ENCODE results near the gene GSG1L. TPM values are rescaled to one million over a fixed set of nuclear protein-coding genes. Genes with fewer than 3 reads are reported as not detected.

Gene GSG1L
- total RNA-seq, 1 donor from 2014 or later: 1.6 TPM

- Histone ChIP-seq H3K27me3 (peaks cover 24% of the 10 kb centered on the region), H3K9me3 (no peaks in the 10 kb centered on the region), H3K4me1 (no peaks in the 10 kb centered on the region), H3K36me3 (no peaks in the 10 kb centered on the region), H3K27ac (no peak overlapping the region), H3K4me3 (no peak overlapping the region)
- ATAC-seq (no peak), DNase-seq (peak; percentile 12)
- no peak for TF ChIP-seq CTCF (IDR thresholded peaks at IDR 0.05)
- intact Hi-C loops (cut with DNase I): no loop called here
Measured at GRCh38 chr16:27852116-27852515, 211.4 kb downstream of the GSG1L start.

- H3K9me3 ChIP-seq: no peaks in the 10 kb centered on the region
- DNase-seq: peak; percentile 55
- ATAC-seq: no peak
- peaks cover 24% of the 10 kb centered on the region for H3K27me3 ChIP-seq
- H3K4me1 ChIP-seq: no peaks in the 10 kb centered on the region
- no peak overlapping the region for H3K27ac ChIP-seq
- no peaks in the 10 kb centered on the region for H3K36me3 ChIP-seq
- intact Hi-C loops (cut with DNase I): no loop called here
- no peak overlapping the region for H3K4me3 ChIP-seq
- TF ChIP-seq CTCF (IDR thresholded peaks at IDR 0.05): no peak
Measured at GRCh38 chr16:27851586-27851985, 211.9 kb downstream of the GSG1L start.

- no peak for TF ChIP-seq CTCF (IDR thresholded peaks at IDR 0.05)
- intact Hi-C loops (cut with DNase I): no loop called here
- Histone ChIP-seq H3K4me3 (no peak overlapping the region), H3K27ac (no peak overlapping the region), H3K4me1 (no peaks in the 10 kb centered on the region), H3K9me3 (no peaks in the 10 kb centered on the region), H3K27me3 (peaks cover 24% of the 10 kb centered on the region), H3K36me3 (no peaks in the 10 kb centered on the region)
- ATAC-seq: no peak
- DNase-seq: peak; percentile 13
Measured at GRCh38 chr16:27849621-27850020, 213.9 kb downstream of the GSG1L start.

- ATAC-seq (no peak), DNase-seq (peak; percentile 17)
- Histone ChIP-seq H3K27me3 (peaks cover 13% of the 10 kb centered on the region), H3K36me3 (no peaks in the 10 kb centered on the region), H3K4me3 (no peak overlapping the region), H3K4me1 (no peaks in the 10 kb centered on the region), H3K9me3 (no peaks in the 10 kb centered on the region), H3K27ac (no peak overlapping the region)
- TF ChIP-seq CTCF (IDR thresholded peaks at IDR 0.05): no peak
- intact Hi-C loops (cut with DNase I): no loop called here
Measured at GRCh38 chr16:27847030-27847550, 216.4 kb downstream of the GSG1L start.

- Histone ChIP-seq H3K27ac (no peak overlapping the region), H3K4me3 (no peak overlapping the region), H3K4me1 (no peaks in the 10 kb centered on the region), H3K36me3 (no peaks in the 10 kb centered on the region), H3K9me3 (no peaks in the 10 kb centered on the region), H3K27me3 (no peaks in the 10 kb centered on the region)
- ATAC-seq: no peak
- no peak for TF ChIP-seq CTCF (IDR thresholded peaks at IDR 0.05)
- peak; percentile 32 for DNase-seq
- intact Hi-C loops (cut with DNase I): no loop called here
Measured at GRCh38 chr16:27844826-27845225, 218.7 kb downstream of the GSG1L start.

- peak; percentile 9 for DNase-seq
- Histone ChIP-seq H3K9me3 (no peaks in the 10 kb centered on the region), H3K27ac (no peak overlapping the region), H3K36me3 (no peaks in the 10 kb centered on the region), H3K27me3 (no peaks in the 10 kb centered on the region), H3K4me1 (no peaks in the 10 kb centered on the region), H3K4me3 (no peak overlapping the region)
- no peak for ATAC-seq
- TF ChIP-seq CTCF (IDR thresholded peaks at IDR 0.05): no peak
- intact Hi-C loops (cut with DNase I): no loop called here
Measured at GRCh38 chr16:27843800-27844199, 219.7 kb downstream of the GSG1L start.

All from upper lobe of right lung (tissue), 1 donor.